PC-9 (cell line): ENCODE data around the gene SHKBP1. TPM values are rescaled to one million over a fixed set of nuclear protein-coding genes. Genes with fewer than 3 reads are reported as not detected.

Experiments used
- BruUV-seq: library from RNA; stranded (reverse); fragments of 400-500 nt; replicated peaks from 2 replicates; lab custom pipeline; 2021; lab: Mats Ljungman, UMichigan
- CTCF ChIA-PET: fragments of 300-600 bp; sonication (Branson Sonifier 250); formaldehyde crosslinking; loops from one replicate; lab custom pipeline; 2022; ENCODE audit warnings: antibody characterized with exemption; lab: Charles Lee
- POLR2A ChIA-PET: fragments of 300-600 bp; sonication (Branson Sonifier 250); formaldehyde crosslinking; loops from one replicate; lab custom pipeline; 2022; ENCODE audit warnings: antibody characterized with exemption; ENCODE audit not compliant: unreplicated experiment; lab: Charles Lee
- DNase-seq, 2 experiments: peaks; one replicate each; pipeline versions ENCODE4 v3.0.0 to v3.0.0-alpha.2; 2015 to 2022; ENCODE audit warnings: mixed read lengths in 1 of 2
- H2AFZ ChIP-seq: fragments of 200-600 bp; sonication (generic); 2 replicates; pipeline ENCODE4 v1.8.1; 2017; ENCODE audit warnings: antibody characterized with exemption
- H3F3A ChIP-seq: fragments of 200-600 bp; sonication (generic); 2 replicates; pipeline ENCODE4 v1.8.1; 2017; ENCODE audit warnings: antibody characterized with exemption, mild to moderate bottlenecking, low read depth; ENCODE audit not compliant: insufficient read depth
- H3K27ac ChIP-seq: fragments of 200-600 bp; sonication (generic); 2 replicates; pipeline ENCODE4 v1.6.1; 2016; ENCODE audit warnings: mixed run types
- H3K27me3 ChIP-seq: fragments of 200-600 bp; sonication (generic); 2 replicates; pipeline ENCODE4 v1.6.1; 2016; ENCODE audit warnings: low read depth, mixed run types; ENCODE audit not compliant: insufficient read depth
- H3K36me3 ChIP-seq: fragments of 200-600 bp; sonication (generic); 2 replicates; pipeline ENCODE4 v1.6.1; 2016; ENCODE audit warnings: low read depth, mixed run types
- H3K4me1 ChIP-seq: fragments of 200-600 bp; sonication (generic); replicated peaks from 2 replicates; pipeline ENCODE4 v1.6.1; 2016; ENCODE audit warnings: mixed run types; ENCODE audit not compliant: insufficient read depth
- H3K4me2 ChIP-seq: fragments of 200-600 bp; sonication (generic); 2 replicates; pipeline ENCODE4 v1.6.1; 2017; ENCODE audit warnings: mixed run types
- H3K4me3 ChIP-seq: fragments of 200-600 bp; sonication (generic); 2 replicates; pipeline ENCODE4 v1.6.1; 2016; ENCODE audit warnings: mixed run types
- H3K79me2 ChIP-seq: fragments of 200-600 bp; sonication (generic); 2 replicates; pipeline ENCODE4 v1.6.1; 2017; ENCODE audit warnings: low read depth, mixed run types
- H3K9me2 ChIP-seq: fragments of 200-600 bp; sonication (generic); 2 replicates; pipeline ENCODE4 v1.8.1; 2017; ENCODE audit warnings: mild to moderate bottlenecking; ENCODE audit not compliant: insufficient read depth
- H3K9me3 ChIP-seq: fragments of 200-600 bp; sonication (generic); 2 replicates; pipeline ENCODE4 v1.8.1; 2016; ENCODE audit warnings: low read depth; ENCODE audit not compliant: insufficient read depth
- H4K20me1 ChIP-seq: fragments of 200-600 bp; sonication (generic); 2 replicates; pipeline ENCODE4 v1.8.1; 2017; ENCODE audit not compliant: insufficient read depth
- CTCF ChIP-seq: fragments of 200-600 bp; sonication (generic); conservative IDR thresholded peaks from 2 replicates; pipeline ENCODE4 v1.6.1; 2017; ENCODE audit warnings: mixed run types, antibody characterized with exemption, mild to moderate bottlenecking, moderate library complexity
- EZH2 ChIP-seq: fragments of 200-600 bp; sonication (generic); IDR thresholded peaks from 2 replicates; pipeline ENCODE4 v1.8.0; 2017; ENCODE audit warnings: antibody characterized with exemption, low read depth
- intact Hi-C: fragments of 100-400 bp; cut with micrococcal nuclease; formaldehyde crosslinking; loops from one replicate; pipeline ENCODE4 v1.10.0; 2022; ENCODE audit not compliant: unreplicated experiment
- total RNA-seq: library from RNA; stranded (reverse); gene quantifications from 2 replicates; pipeline ENCODE4 v1.2.3, GENCODE V29; 2021

SHKBP1 gene
- total RNA-seq, 1 experiment from 2014 or later, result 90.1 TPM

GRCh38 chr19:40565910-40566495, 10.7 kb upstream of the SHKBP1 start:
- CTCF ChIA-PET, result interaction anchor here (0.6 kb wide), 1 partner anchor 1012 kb away, joined by 5 read pairs; no protein-coding TSS in a partner anchor
- TF ChIP-seq EZH2 (no peak), CTCF (no peak)
- Histone ChIP-seq H3K9me3 (no peaks in the 10 kb centered on the region), H3K4me3 (no peak overlapping the region), H2AFZ (no peak overlapping the region), H3F3A (peaks cover 10% of the 10 kb centered on the region; the same call in 1 of the 2 replicates), H3K4me2 (no peak overlapping the region), H3K27ac (no peak overlapping the region), H4K20me1 (no peaks in the 10 kb centered on the region), H3K79me2 (no peaks in the 10 kb centered on the region), H3K27me3 (peaks cover 4% of the 10 kb centered on the region; the same call in 1 of the 2 replicates), H3K4me1 (peaks cover 7% of the 10 kb centered on the region), H3K36me3 (no peaks in the 10 kb centered on the region), H3K9me2 (no peaks in the 10 kb centered on the region)
- no peak for DNase-seq
- intact Hi-C loops, result no loop called here
- BruUV-seq, result no TSS peak
- POLR2A ChIA-PET, result no interaction called here

GRCh38 chr19:40567040-40567749, 9.5 kb upstream of the SHKBP1 start:
- Histone ChIP-seq H3K9me2 (no peaks in the 10 kb centered on the region), H3K9me3 (no peaks in the 10 kb centered on the region), H3K4me2 (no peak overlapping the region), H3K4me1 (peaks cover 7% of the 10 kb centered on the region), H3K27ac (no peak overlapping the region), H3F3A (peaks cover 12% of the 10 kb centered on the region; the same call in 1 of the 2 replicates), H2AFZ (no peak overlapping the region), H3K36me3 (no peaks in the 10 kb centered on the region), H3K4me3 (no peak overlapping the region), H3K79me2 (no peaks in the 10 kb centered on the region), H4K20me1 (no peaks in the 10 kb centered on the region), H3K27me3 (no peaks in the 10 kb centered on the region)
- BruUV-seq, result no TSS peak
- POLR2A ChIA-PET, result no interaction called here
- TF ChIP-seq EZH2 (no peak), CTCF (no peak)
- DNase-seq, result no peak
- CTCF ChIA-PET, result no interaction called here
- intact Hi-C loops, result no loop called here

GRCh38 chr19:40567750-40568494, 8.8 kb upstream of the SHKBP1 start:
- H3K79me2 ChIP-seq, result no peaks in the 10 kb centered on the region
- intact Hi-C loops, result no loop called here
- peaks cover 7% of the 10 kb centered on the region for H3K4me1 ChIP-seq
- H3K4me3 ChIP-seq, result no peak overlapping the region
- H3K36me3 ChIP-seq, result no peaks in the 10 kb centered on the region
- no peak for DNase-seq
- H3K4me2 ChIP-seq, result no peak overlapping the region
- H3K27ac ChIP-seq, result no peak overlapping the region
- H3K9me2 ChIP-seq, result no peaks in the 10 kb centered on the region
- no peaks in the 10 kb centered on the region for H4K20me1 ChIP-seq
- ChIA-PET POLR2A (no interaction called here), CTCF (interaction anchor here (0.7 kb wide), 1 partner anchor 34 kb away, joined by 3 read pairs; no protein-coding TSS in a partner anchor)
- peaks cover 12% of the 10 kb centered on the region; the same call in 1 of the 2 replicates for H3F3A ChIP-seq
- no peaks in the 10 kb centered on the region for H3K27me3 ChIP-seq
- H2AFZ ChIP-seq, result no peak overlapping the region
- TF ChIP-seq EZH2 (no peak), CTCF (no peak)
- BruUV-seq, result no TSS peak
- no peaks in the 10 kb centered on the region for H3K9me3 ChIP-seq
